Activated T-cell treated with anti-CD3 and anti-CD28 coated beads, Interleukin-2, amount 50 U/mL, for 24 hours (primary cell): ENCODE measurements around the gene CCNL1.

ENCODE experiments used
- DNase-seq: peaks from one replicate; pipeline ENCODE4 v3.0.0-alpha.2; 2020
- H3K27ac Mint-ChIP-seq: 2 replicates; pipeline ENCODE4 v1.8.0; 2020; ENCODE audit warnings: mild to moderate bottlenecking, mixed read lengths
- H3K27me3 Mint-ChIP-seq: 2 replicates; pipeline ENCODE4 v1.8.0; 2020; ENCODE audit warnings: mixed read lengths
- H3K36me3 Mint-ChIP-seq: 2 replicates; pipeline ENCODE4 v1.8.0; 2020; ENCODE audit warnings: low read depth, mixed read lengths
- H3K4me1 Mint-ChIP-seq: 2 replicates; pipeline ENCODE4 v1.8.0; 2020; ENCODE audit warnings: low read depth, mixed read lengths
- H3K4me3 Mint-ChIP-seq: 2 replicates; pipeline ENCODE4 v1.8.0; 2020; ENCODE audit warnings: mild to moderate bottlenecking, moderate library complexity, mixed read lengths
- H3K9me3 Mint-ChIP-seq: 2 replicates; pipeline ENCODE4 v1.8.0; 2020; ENCODE audit warnings: mixed read lengths

The CCNL1 gene

DNA sequence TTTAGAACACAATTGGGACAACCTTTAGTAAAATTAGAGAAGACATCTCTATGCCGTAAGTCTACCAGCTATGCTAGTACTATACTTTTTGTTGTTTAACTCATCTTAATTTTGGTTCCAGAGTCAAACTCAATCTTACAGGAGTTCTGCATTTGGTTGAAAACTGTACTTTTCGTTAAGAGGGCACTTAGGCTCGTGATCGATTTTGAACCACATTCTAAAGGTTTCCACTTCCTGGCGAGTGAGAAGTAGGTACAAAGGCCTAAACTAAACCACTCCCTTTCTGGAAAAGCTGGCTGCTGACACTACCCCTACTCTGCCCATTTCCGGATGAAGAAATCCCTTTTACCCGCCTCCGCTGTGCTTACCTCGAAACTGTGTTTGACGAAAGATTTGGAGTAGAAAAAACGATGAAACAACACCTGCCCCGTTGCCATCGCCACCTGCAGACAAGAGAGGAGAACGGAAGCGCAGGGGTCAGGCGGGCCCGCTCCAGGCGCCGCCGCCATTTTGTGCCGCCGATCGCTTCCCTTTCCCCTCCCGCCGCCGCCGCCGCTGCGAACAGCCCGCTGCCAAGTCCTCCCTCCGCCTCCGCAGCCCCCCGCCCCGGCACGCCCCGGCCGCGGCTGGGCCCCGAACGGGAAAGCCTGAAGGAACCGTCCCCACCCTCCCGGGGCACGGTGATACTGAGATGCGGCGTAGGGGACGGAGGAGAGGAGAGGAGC, 748 bp downstream of the CCNL1 start:
- Mint-ChIP-seq H3K9me3 (no peaks in the 10 kb centered on the region), H3K4me1 (peaks cover 56% of the 10 kb centered on the region), H3K4me3 (peak overlapping the region; percentile 90), H3K36me3 (peaks cover 85% of the 10 kb centered on the region), H3K27me3 (no peaks in the 10 kb centered on the region), H3K27ac (peak overlapping the region; percentile 100)
- DNase-seq = peak; percentile 84

DNA sequence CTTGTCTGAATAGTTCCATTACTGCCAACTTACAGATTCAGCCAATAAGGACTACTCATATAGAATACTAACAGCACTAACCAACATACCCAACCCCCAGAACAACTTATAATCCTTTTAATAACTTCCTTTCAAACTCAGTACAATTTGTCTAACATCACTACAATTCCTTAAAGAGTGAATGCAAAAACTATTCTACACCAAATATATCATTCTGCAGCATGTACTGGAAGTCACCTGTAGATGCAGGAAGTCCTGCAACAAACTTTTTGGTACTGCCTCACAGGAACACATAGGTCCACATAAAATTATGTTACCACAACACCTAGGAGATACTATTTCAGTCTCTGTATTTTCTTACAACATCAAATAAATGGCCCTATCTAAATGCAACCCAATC, 2.1 kb downstream of the CCNL1 start:
- peaks cover 90% of the 10 kb centered on the region for H3K36me3 Mint-ChIP-seq
- no peaks in the 10 kb centered on the region for H3K27me3 Mint-ChIP-seq
- H3K9me3 Mint-ChIP-seq = no peaks in the 10 kb centered on the region
- peak overlapping the region; percentile 90 for H3K4me3 Mint-ChIP-seq
- peak overlapping the region; percentile 100 for H3K27ac Mint-ChIP-seq
- no peak for DNase-seq
- H3K4me1 Mint-ChIP-seq = peaks cover 66% of the 10 kb centered on the region

DNA sequence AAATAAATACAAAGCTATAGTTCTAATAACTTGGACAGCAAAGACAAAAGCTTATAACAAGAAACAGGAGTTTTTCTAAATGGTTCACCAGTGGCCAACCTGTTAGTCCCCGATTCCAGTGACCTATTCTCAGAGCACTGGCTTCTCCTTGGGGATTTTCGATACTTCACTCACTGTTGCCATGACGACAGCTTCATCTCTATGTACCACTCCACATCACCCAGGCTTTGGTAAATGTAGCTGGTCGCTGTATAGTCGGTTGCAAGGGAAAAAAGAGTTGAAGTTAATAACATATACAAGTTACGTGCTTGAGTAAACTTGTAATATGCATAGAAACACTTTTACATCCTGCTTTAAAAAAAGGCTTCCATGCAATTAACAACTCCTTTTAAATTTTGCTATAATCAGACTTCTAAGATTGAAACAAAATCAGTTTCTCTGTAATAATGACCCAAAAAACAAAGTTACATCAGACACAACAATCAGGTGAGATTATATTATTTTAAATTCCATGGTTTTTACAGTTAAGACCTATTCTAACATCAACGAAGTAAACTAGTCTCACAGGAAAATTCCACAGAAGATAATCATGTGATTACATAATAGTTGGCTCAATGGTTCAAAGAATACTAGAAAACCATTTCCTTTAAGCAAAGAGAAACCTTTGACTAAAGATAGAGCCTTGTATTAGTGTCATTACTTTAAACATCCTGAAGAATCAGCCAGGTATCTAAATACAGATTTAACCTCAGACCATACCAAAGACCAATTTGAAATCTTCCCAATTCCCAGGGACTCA, 2.9 kb downstream of the CCNL1 start:
- Mint-ChIP-seq H3K4me3 (peak overlapping the region; percentile 90), H3K9me3 (no peaks in the 10 kb centered on the region), H3K27ac (peak overlapping the region; percentile 100), H3K27me3 (no peaks in the 10 kb centered on the region), H3K4me1 (peaks cover 69% of the 10 kb centered on the region), H3K36me3 (peaks cover 91% of the 10 kb centered on the region)
- no peak for DNase-seq

- Mint-ChIP-seq H3K27me3 (no peaks in the 10 kb centered on the region), H3K27ac (peak overlapping the region; percentile 84), H3K36me3 (peaks cover 97% of the 10 kb centered on the region), H3K9me3 (no peaks in the 10 kb centered on the region), H3K4me3 (peak overlapping the region; percentile 90), H3K4me1 (peaks cover 71% of the 10 kb centered on the region)
- DNase-seq = no peak
Measured at GRCh38 chr3:157155591-157155990, 4.4 kb downstream of the CCNL1 start.

GRCh38 chr3:157154563-157155330, 5.2 kb downstream of the CCNL1 start:
- Mint-ChIP-seq H3K9me3 (no peaks in the 10 kb centered on the region), H3K4me3 (peak overlapping the region; percentile 90), H3K27me3 (no peaks in the 10 kb centered on the region), H3K27ac (peak overlapping the region; percentile 68), H3K36me3 (peaks cover 97% of the 10 kb centered on the region), H3K4me1 (peaks cover 74% of the 10 kb centered on the region)
- no peak for DNase-seq

GRCh38 chr3:157152930-157153329, 7.0 kb downstream of the CCNL1 start:
- Mint-ChIP-seq H3K27ac (peak overlapping the region; percentile 80), H3K4me1 (peaks cover 87% of the 10 kb centered on the region), H3K4me3 (peak overlapping the region; percentile 21), H3K27me3 (no peaks in the 10 kb centered on the region), H3K9me3 (no peaks in the 10 kb centered on the region), H3K36me3 (peaks cover 99% of the 10 kb centered on the region)
- DNase-seq = no peak

GRCh38 chr3:157152438-157152837, 7.5 kb downstream of the CCNL1 start:
- Mint-ChIP-seq H3K4me1 (peaks cover 86% of the 10 kb centered on the region), H3K9me3 (no peaks in the 10 kb centered on the region), H3K36me3 (peaks cover 97% of the 10 kb centered on the region), H3K4me3 (no peak overlapping the region), H3K27me3 (no peaks in the 10 kb centered on the region), H3K27ac (peak overlapping the region; percentile 47)
- no peak for DNase-seq

DNA sequence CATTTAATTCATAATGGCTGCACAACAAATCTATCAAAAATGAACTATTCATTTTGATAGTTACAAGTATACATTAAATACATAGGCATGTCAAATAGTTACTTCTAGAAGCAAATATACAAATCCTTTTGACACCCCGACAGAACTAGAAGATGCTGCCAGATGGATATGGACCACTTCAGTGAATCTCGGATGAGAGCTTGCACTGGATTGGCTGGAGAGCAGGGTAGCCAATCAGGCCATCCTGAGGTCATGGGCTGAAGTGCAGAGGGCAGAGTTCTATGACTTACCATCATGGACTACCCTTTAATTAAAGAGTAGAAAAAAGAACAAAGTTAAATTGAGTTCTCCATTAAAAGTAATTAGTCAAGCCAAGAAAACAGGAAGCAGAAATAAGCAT, 8.3 kb downstream of the CCNL1 start:
- Mint-ChIP-seq H3K27ac (peak overlapping the region; percentile 84), H3K4me1 (peaks cover 84% of the 10 kb centered on the region), H3K27me3 (no peaks in the 10 kb centered on the region), H3K9me3 (no peaks in the 10 kb centered on the region), H3K36me3 (peaks cover 97% of the 10 kb centered on the region), H3K4me3 (peak overlapping the region; percentile 18)
- DNase-seq = no peak

DNA sequence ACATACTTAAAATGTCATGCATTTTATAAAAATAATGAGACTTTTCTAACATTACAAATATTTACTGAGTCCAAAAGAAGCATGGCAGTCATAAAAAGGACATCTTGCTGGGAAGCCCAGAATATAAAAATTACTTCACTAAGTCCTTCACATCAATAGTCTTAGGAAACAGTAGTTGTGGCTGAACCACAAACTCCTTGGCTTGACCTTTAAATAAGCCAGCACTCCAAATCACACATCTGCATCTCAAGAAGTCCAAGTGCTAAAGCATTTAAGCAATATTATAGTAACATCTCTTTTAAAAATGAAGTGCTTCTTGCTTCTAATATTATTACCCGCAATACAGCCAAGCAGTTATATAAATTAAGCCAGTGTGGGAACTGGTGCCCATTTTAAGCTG, 8.8 kb downstream of the CCNL1 start:
- H3K27ac Mint-ChIP-seq = peak overlapping the region; percentile 84
- peaks cover 97% of the 10 kb centered on the region for H3K36me3 Mint-ChIP-seq
- H3K9me3 Mint-ChIP-seq = no peaks in the 10 kb centered on the region
- peaks cover 80% of the 10 kb centered on the region for H3K4me1 Mint-ChIP-seq
- no peaks in the 10 kb centered on the region for H3K27me3 Mint-ChIP-seq
- DNase-seq = no peak
- H3K4me3 Mint-ChIP-seq = no peak overlapping the region

DNA sequence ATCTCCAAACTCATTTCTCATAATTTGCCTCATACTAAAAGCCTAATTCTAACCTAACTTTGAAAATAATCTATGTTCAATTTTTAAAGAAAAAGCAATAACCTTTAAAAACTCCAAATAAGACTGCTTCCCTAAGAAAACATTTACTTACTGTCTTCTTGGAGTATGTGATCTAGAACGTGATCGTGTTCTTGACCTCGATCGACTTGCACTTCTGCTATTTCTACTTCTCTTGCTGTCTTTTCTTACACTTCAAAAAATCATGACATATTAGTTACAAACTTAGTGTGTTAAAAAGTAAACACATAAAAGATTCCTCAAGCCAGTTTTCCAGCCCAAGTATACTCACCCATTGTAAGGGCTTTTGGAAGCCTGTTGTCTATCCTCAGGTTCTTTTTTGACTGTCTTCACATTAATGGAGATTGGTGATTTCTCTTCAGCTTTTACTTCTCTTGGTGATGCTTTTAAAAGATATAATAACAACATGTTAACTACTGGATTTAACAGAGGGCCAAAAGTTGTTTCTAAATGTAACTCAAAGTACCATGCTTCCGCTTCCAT, 10.7 kb downstream of the CCNL1 start:
- DNase-seq = no peak
- H3K4me3 Mint-ChIP-seq = no peak overlapping the region
- no peaks in the 10 kb centered on the region for H3K9me3 Mint-ChIP-seq
- H3K27me3 Mint-ChIP-seq = no peaks in the 10 kb centered on the region
- H3K36me3 Mint-ChIP-seq = peaks cover 97% of the 10 kb centered on the region
- H3K4me1 Mint-ChIP-seq = peaks cover 72% of the 10 kb centered on the region
- peak overlapping the region; percentile 91 for H3K27ac Mint-ChIP-seq

- H3K36me3 Mint-ChIP-seq = peaks cover 97% of the 10 kb centered on the region
- H3K4me1 Mint-ChIP-seq = peaks cover 65% of the 10 kb centered on the region
Measured at GRCh38 chr3:157148196-157148889, 11.6 kb downstream of the CCNL1 start.

GRCh38 chr3:157147099-157147803, 12.7 kb downstream of the CCNL1 start:
- no peak overlapping the region for H3K4me3 Mint-ChIP-seq
- H3K27me3 Mint-ChIP-seq = no peaks in the 10 kb centered on the region
- no peaks in the 10 kb centered on the region for H3K9me3 Mint-ChIP-seq
- peaks cover 96% of the 10 kb centered on the region for H3K36me3 Mint-ChIP-seq
- peak overlapping the region; percentile 82 for H3K27ac Mint-ChIP-seq
- DNase-seq = no peak
- peaks cover 57% of the 10 kb centered on the region for H3K4me1 Mint-ChIP-seq

More at GRCh38 chr3:157148196-157148889, 11.6 kb downstream of the CCNL1 start:
- no peaks in the 10 kb centered on the region for H3K27me3 Mint-ChIP-seq
- H3K9me3 Mint-ChIP-seq = no peaks in the 10 kb centered on the region
- peak overlapping the region; percentile 4 for H3K4me3 Mint-ChIP-seq
- peak overlapping the region; percentile 91 for H3K27ac Mint-ChIP-seq
- DNase-seq = no peak

- H3K4me3 Mint-ChIP-seq = no peak overlapping the region
- H3K4me1 Mint-ChIP-seq = peaks cover 44% of the 10 kb centered on the region
- H3K9me3 Mint-ChIP-seq = no peaks in the 10 kb centered on the region
- no peaks in the 10 kb centered on the region for H3K27me3 Mint-ChIP-seq
- peaks cover 93% of the 10 kb centered on the region for H3K36me3 Mint-ChIP-seq
- H3K27ac Mint-ChIP-seq = peak overlapping the region; percentile 90
- no peak for DNase-seq
Measured at GRCh38 chr3:157145606-157146322, 14.2 kb downstream of the CCNL1 start.
